ENCODE data around the gene HSD17B1.

Gene HSD17B1

DNA sequence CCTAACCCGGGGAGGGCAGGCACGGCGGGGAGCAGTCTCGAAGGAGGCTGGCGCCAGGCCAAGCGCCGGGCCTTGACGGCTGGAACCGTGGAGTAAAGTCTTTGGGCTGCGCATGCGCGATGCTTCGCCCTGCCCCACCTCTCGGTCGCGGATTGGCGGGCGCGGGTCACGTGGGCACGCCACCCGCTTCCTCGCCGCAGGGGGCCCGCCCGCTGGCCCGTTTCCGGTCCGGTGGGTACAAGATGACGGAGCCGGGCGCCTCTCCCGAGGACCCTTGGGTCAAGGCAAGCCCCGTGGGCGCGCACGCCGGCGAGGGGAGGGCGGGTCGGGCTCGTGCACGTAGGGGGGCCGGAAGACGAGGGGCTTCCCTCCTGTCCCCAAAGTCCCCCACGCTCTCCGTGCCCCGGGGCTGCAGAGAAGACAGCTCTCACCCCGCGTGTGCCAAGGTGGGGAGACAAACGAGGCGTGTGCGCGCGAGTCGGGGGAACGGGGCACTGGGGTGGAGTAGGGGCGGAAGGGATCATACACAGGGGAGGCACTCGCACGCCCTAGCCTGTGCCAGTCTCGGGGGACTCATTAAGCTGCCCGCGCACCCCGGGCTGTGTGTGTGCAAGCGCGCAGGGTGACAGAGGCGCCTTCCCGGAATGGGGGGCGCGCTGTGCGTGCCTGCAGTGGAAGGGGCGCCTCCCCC lies 14.3 kb downstream of the HSD17B1 start, which contains the start of gene MLX:
Gene MLX (plus strand): TSS at position 218 of the 691 bp plus-strand sequence. CDS start 25 bp downstream, at position 243.
- DNase-seq (ENCODE audit: low read depth): peak; percentile 76

DNA sequence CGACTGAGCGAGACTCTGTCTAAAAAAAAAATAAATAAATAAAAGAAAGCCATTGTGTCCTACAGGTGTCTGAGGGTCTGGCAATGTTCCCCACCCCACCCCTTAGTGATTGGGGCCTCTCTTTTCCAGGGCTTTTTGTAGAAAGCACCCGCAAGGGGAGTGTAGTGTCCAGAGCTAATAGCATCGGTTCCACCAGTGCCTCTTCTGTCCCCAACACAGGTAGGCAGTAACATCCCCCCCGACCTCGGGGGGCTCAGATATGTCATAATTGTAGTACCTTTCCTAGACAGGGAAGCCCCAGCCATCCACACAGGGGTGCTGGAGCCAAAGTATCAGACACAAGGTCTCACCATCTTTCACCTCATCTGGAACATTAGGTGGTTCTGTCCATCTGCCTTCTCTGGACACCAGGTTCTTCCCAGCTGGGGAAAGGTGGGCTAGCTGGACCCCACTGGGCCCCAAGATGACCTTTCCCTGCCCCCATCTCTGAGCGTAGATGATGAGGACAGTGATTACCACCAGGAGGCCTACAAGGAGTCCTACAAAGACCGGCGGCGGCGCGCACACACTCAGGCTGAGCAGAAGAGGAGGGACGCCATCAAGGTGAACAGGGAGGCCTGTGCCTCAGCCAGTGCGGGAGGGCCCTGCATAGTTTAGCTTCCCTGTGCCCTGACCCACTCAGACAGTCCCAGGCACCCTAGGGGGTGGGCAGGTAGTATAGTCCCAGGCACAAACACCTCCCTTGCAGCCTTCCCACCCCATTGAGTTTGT lies 15.8 kb downstream of the HSD17B1 start:
- DNase-seq (ENCODE audit: low read depth): no peak

DNA sequence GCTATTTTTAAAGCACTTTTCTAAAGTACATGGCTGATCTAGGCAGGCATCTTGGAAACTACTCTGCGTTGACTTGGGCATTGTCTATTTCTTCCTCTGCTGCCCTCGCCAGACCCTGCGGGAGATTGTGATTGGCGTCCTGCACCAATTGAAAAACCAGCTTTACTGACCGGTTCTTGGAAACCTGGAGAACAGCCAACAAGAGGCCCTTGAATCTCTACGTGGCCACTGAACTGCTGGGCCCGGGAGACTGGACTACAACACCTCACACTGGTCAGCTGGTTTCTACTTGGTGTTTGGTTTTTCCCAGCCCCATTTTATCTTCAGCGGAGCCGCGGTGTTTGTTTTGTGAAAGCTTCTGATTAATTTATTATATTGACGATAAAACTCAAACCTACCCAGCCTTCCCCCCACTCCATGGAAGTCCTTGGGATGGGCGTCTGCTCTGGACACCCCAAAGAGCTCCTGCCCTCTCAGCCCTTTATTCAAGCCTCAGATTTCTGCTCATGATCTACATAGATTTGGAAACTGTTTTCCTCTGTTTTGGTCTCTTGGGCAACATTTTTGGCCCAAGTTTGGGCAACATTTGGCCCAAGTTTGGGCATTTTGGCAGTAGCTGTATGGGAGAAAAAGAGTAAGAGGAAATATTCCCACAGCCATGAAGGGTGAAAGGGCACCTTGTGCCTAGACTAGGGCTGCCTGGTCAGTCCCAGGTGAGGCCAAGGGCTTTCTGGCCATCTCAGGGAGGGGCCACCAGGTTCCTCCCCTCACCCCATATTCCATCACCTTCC lies 18.9 kb downstream of the HSD17B1 start:
- no peak for DNase-seq (ENCODE audit: low read depth)

DNA sequence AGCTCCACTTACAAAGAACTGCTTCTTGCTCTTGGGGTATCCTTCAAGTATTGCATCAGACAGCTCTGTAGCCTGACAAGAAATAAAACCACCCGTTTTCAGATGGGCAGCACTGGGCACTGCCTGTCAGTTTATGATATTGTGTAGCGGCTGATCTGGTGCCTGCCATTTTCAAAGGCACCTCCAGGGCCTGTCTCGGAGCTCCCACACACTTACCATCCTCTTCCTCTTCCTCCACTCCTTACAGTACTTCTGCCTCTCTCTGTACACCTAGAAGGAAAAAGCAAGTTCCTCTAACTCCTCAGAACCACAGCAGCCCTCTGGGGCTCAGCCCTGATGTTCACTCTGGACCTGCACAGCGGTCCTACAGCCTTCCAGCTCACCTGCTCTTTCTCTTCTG lies 20.4 kb downstream of the HSD17B1 start:
- DNase-seq (ENCODE audit: low read depth): no peak

DNA sequence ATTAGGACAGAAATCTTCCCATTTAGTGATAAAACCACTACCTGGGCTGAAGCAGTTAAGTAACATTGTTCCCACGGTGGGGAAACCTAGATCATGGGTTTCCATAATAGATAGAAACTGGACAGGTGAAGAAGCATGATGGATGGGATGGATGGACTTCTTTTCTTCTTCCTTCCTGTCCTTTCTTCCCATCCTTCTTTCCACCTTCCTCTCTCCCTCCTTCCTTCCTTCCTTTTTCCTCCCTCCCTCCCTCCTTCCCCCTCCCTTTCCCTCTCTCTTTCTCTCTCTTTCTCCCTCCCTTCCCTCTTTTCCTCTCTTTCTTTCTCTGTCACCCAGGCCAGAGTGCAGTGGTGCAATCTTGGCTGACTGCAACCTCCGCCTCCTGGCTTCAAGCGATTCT lies 21.7 kb downstream of the HSD17B1 start:
- no peak for DNase-seq (ENCODE audit: low read depth)

DNA sequence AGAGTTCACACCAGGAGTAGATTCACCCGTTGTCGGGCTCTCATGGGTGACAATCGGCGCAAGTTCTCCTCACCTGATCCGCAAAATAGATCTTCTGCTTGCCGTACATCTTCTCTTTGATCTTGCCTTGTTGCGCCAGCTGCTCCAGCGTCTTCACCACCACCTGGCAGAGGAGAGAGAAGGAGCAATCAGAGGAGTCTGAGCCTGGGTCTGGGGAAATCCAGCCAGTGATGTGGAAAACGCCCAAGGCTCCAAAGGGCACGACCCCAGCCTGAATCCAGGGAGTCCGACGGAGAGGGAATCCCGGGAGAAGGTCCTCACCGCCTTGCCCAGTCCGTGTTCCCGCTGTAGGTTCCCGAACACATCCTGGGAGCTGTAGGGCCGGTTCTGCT lies 24.4 kb downstream of the HSD17B1 start:
- no peak for DNase-seq (ENCODE audit: low read depth)

DNA sequence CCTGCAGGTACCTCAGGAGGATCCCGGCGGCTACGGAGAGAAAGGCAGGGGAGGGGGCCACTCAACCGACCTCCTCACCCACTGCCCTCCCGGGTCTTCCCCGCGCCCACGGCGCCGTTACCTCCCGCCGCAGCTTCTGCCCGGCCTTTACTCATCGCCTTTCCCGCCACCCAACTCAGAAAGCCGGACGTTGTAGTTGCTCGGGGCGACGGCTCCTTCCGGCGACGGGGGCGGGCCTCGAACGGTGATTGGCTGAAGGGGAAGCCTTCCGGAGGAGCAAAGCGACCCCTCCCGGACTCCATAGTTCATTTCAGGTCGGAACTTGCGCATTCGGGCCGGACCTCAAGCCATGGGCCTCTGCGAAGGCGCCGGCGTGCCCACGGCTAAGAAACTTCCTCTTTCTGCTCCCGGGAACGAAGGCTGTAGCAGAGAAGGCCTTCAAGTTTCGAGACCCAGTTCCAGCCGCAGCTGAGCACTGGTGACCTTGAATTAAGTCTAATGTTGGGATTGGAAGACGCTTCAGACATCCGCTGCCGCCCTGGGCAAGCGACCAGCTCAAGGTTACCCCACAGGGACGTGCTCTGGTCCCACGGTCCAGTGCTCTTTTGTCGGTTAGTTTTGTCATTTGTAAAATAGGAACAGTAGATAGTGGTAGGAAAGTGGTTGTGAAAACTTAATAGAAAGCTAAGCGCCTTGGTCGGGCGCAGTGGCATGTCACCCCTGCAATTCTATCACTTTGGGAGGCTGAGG lies 25.0 kb downstream of the HSD17B1 start, which contains the start of gene PSMC3IP:
Gene PSMC3IP (minus strand): TSS at position 198 of the 750 bp plus-strand sequence. CDS start 43 bp downstream, at position 155.
- peak; percentile 93 for DNase-seq (ENCODE audit: low read depth)

DNA sequence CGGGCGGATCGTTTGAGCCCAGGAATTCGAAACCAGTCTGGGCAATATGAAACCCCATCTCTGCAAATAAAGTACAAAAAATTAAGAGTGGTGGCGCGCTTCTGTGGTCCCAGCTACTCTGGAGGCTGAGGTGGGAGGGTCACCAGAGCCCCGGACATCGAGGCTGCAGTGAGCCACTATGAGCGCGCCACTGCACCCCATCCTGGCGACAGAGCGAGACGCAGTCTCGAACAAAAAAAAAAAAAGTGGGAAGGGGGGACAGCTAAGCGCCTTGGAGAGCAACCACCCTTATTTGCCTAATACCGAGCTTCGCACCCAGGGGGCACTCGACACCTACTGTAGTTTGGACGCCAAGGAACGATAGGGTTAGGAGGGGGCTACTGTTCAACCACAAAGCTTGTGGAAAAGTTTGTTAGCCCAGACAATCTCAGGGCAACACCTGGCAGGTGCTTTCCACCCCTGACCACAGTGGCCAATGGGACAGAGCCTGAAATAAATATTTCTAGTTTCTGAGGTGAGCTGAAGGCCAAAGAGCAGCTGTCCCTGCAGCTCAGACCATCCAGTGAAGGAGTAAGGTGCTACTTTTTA lies 25.7 kb downstream of the HSD17B1 start:
- no peak for DNase-seq (ENCODE audit: low read depth)

DNA sequence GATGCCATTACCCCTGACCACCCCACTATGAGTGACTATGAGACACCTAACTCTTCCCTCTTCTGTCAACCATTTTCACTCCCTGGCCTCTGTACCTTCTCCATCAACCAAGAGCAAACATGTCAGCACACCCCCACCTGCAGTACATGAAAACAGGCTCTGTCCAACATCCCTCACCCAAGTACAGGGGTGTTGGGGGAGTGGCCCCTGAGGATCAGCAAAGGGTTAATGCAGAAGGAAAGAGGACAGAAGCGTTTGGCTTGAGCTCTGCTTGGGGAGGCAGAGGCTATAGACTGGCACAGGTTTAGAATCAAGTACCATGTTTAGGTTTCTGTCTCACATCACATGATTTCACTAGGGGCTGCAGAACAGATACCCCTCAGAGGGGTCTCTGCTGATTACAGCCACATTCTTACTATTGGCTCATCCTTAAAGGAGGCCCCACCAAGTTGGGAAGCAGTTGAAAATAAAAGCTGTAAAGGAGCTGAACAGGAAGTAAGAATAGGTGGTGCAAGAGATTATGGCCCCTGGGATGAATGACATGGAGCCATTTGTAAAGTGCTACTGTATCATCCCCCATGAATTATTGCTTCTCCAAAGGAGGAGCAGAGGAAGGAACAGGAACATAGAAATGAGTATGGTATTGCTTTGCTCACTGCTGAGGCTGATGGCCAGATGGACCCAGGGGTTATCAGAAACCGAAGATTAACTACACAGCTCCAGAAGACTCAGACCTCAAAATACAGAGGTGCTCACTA lies 27.2 kb downstream of the HSD17B1 start:
- no peak for DNase-seq (ENCODE audit: low read depth)

DNA sequence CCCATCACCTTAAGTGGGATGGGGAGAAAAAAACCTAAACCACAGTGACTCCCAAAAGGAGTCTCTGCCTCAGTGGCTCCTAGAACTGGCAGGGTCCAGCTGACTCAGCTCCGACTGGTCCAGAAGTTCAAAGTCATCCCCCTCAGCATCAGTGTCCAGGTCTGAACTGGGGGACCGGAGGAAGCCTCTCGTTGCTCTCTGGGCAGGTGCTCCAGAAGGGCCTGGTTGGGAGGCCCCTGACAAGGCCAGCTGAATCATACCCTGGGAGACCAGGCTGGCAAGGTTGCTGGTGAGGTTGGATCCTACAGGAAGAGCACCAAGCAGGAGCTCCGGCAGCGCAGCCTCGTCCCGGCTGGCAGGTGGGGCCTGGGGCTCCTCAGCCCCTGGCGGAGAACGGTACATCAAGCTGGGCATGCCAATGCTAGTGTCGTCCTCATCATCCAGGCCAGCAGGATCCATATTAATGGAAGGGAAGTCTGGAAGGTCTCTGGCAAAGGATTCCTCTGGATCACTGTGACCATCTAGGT lies 29.1 kb downstream of the HSD17B1 start:
- DNase-seq (ENCODE audit: low read depth): no peak

DNA sequence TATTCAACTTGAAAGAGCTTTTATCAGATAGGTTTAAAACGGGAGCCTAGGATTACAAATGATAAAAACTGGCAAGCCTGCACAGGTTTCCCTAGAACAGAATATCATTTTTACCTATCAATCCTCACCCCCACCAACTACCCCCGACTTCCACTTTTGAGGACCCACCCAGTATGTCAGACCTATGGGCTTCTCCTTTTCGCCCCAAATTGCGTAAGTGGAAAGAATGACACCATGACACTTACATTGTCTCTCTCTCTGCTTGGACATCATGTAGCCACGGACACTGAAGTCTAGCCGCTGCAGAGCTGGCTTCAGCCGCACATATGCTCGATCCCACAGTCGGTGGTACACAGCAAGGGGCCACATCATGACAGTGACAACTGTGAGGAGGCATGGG lies 32.2 kb downstream of the HSD17B1 start:
- DNase-seq (ENCODE audit: low read depth): no peak

DNA sequence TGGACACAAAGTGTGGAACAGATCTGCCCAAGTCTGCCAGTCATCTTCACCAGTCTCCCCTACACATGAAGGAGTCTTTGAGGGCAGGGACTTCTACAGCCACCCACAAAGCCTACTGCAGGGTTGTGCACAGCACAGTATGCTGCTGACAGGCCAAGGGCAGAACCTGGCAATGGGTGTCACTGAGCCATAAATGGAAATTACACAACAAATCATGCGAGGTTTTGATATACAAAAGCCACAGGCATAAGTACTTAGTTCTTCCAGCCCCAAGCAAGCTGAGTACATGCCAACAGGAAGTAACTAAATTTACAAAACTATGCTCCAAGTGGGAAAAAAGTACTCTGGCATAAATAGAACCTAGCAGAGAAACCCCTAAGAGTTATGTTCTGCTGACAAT lies 32.6 kb downstream of the HSD17B1 start:
- no peak for DNase-seq (ENCODE audit: low read depth)

DNA sequence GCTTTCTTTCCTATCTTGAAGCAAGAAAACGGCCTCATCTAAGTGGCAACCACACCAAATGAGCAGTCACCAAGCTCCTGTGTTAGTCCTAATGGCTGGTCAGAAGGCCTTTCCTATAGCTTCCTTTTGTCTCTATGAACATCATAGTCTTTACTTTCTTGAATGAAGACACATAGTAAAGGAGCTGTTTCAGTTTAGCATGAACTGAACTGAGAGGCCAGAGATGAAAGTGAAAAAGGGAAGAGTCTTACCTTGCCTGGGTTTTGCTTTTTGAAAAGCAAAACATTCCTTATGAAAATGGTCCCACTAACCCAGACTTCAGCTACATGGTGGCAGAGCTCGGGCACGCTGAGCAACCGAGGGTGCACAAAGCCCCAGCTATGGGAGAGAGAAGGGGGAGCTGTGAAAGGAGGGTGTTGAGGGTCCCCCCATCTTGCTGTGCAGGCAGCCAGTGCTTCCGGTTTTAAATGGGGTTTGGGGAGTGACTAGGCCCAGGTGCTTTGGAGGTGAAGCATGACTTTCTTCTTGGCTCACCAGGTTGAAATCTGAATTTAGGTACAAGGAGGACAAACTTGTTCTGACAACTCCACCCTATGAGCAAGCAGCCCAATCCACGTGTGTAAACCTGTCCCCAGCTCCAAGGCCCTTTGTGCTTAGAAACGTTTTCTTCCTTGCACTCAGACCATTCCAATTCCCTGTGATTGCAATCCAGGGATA lies 33.9 kb downstream of the HSD17B1 start:
- DNase-seq (ENCODE audit: low read depth): no peak

DNA sequence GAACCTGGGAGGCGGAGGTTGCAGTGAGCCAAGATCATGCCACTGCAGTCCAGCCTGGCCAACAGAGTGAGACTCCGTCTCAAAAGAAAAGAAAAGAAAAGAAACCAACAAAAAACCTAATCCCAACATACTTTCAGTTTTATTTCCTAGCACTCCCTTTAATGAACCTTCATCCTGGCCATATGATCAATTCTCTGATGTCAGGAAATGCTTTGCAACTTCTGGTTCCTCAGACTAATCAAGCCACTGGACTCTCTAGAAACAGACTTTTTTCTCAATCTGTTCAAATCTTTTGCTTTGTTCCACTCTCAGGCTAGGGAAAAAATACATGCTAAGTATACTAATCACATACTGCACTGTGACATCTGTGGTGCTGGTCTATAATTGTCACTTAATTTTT lies 38.2 kb downstream of the HSD17B1 start:
- DNase-seq (ENCODE audit: low read depth): no peak

DNA sequence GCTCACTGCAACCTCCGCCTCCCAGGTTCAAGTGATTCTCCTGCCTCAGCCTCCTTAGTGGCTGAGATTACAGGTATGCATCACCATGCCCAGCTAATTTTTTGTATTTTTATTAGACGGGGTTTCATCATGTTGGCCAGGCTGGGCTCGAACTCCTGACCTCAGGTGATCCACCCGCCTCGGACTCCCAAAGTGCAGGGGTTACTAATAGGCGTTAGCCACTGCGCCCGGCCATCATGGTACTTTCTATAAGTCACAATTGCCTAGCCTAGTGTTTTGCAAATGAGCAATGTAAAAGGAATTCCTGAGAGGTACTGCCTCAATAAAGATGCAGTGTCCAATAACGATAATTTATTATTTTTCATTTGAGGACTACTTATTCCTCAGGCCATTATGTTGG lies 38.7 kb downstream of the HSD17B1 start:
- DNase-seq (ENCODE audit: low read depth): no peak

DNA sequence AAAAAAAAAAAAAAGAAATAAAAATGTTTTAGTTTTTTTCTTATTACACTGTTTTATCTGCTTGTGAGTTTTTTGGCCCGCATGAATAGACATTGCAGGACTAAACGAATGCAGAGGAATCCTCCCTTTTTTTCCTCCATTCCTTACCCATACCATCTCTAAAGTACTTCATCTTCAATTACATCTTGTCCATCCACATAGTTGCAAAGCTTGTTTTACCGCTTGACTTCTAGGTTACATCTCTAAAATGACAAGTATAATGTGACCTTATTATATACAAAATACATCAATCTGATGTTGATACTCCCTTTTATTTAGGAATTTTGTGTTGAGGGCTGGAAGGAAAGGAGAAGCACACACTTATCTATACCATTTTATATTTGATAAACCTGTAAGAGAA lies 43.7 kb downstream of the HSD17B1 start:
- DNase-seq (ENCODE audit: low read depth): no peak

DNA sequence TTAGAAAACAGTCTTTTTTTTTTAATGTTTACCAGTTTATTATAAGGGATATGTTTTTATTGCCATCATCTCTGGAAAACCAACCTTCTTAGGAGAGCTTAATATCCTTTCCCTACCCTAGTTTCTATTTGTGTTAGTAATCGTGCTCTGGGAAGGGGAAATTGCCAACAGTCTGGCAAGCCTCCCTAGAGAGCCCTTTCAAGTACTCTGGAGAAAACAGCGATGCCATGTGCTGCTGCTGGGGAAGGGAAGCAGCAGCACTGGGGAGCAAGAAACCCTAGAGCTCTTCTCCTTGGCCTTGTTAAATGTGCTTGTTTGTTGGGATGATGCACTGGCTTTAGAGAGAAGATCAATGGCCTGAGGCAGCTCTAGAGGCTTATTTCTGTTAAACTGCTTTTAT lies 46.2 kb downstream of the HSD17B1 start:
- DNase-seq (ENCODE audit: low read depth): peak; percentile 25

DNA sequence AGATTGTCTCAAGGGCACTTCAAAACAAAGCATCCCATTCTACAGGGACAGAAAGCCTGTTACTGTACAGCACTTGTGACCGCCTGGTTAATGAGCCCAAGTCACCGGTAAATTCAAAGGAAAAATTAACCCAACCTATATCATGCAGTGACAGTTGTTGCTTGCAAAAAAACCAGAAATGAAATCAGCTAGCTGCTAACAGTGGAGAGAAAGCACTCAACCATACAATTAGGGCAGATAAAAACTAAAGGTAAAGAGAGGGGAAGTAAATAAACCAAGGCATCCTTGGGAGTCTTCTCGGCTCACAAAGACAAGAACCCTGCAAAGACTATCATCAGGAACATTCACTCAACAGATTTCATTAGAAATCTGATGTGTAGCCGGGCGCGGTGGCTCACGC lies 50.6 kb downstream of the HSD17B1 start:
- DNase-seq (ENCODE audit: low read depth): no peak
